GM13977 (cell line): ENCODE measurements around the gene ATRNL1.
"Not testable (repeated sequence)": the region's sequence is repeated elsewhere in the genome, so short reads cannot be mapped to it uniquely, and the experiment has no call there.

ENCODE experiments used
- DNase-seq: peaks from one replicate; pipeline ENCODE4 v3.0.0; 2012; ENCODE audit warnings: low spot score
- CTCF ChIP-seq: IDR thresholded peaks from 2 replicates; pipeline ENCODE4 v1.5.1; 2012; ENCODE audit warnings: mild to moderate bottlenecking, control low read depth; ENCODE audit not compliant: insufficient read depth; ENCODE audit errors: extremely low read depth, missing control alignments
- in situ Hi-C: fragments of 300-500 bp; cut with MboI; formaldehyde crosslinking; loops from one replicate; pipeline ENCODE4 v1.12.0; 2022; ENCODE audit warnings: low sequenced_read_pairs, low pct_unique_long_range_greater_than_20kb, mixed read lengths, inconsistent platforms; ENCODE audit not compliant: unreplicated experiment

ATRNL1 gene

GRCh38 chr10:115222039-115222438 lies 128.9 kb downstream of the ATRNL1 start:
- no peak for DNase-seq
- in situ Hi-C loops: no loop called here
- TF ChIP-seq CTCF: no peak

- TF ChIP-seq CTCF: no peak
- in situ Hi-C loops: no loop called here
Measured at GRCh38 chr10:115239761-115240160, 146.6 kb downstream of the ATRNL1 start.

GRCh38 chr10:115250784-115251183 lies 157.6 kb downstream of the ATRNL1 start:
- DNase-seq: no peak
- in situ Hi-C loops: no loop called here
- TF ChIP-seq CTCF: no peak

More at GRCh38 chr10:115239761-115240160, 146.6 kb downstream of the ATRNL1 start:
- DNase-seq: no peak

- in situ Hi-C loops, DNase-seq: not testable (repeated sequence)
Measured at GRCh38 chr10:115253765-115254164, 160.6 kb downstream of the ATRNL1 start.

GRCh38 chr10:115272482-115272881 lies 179.3 kb downstream of the ATRNL1 start:
- in situ Hi-C loops: no loop called here
- no peak for DNase-seq
- no peak for TF ChIP-seq CTCF

- in situ Hi-C loops: no loop called here
- DNase-seq: no peak
- no peak for TF ChIP-seq CTCF
Measured at GRCh38 chr10:115278294-115278693, 185.1 kb downstream of the ATRNL1 start.

GRCh38 chr10:115295213-115295805 lies 202.1 kb downstream of the ATRNL1 start:
- DNase-seq: no peak
- no peak for TF ChIP-seq CTCF
- in situ Hi-C loops: no loop called here
